ENCODE results near the gene GPR139.

DNA sequence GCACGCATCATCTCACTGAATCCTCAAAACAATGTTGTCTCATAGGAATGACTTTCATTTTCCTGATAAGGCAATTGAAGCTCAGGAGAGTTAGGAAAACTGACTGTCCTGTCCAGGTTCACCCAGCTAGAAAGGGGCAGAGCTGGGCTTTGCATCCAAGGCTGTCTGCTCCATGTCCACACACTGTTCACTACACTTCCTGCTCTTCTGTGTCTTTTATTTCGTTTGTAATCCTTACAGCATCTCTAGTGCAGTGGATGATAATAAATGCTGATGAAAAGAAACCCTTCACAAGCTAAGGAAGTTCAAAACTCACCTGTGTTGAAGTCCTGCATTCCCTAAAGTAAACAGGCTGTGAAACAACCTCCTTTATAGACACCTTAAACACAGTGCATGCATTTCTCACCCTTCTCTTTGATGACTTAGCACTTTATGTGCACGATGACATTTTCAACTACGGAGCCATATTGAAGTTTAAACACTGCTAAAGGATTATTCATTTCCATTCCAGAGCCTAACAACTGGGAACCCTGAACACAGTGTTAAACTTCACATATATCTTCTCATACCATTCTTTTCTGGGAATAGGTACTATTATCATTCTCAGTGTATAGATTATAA lies 31.0 kb upstream of the GPR139 start:
- TF ChIP-seq, protein P1, sequence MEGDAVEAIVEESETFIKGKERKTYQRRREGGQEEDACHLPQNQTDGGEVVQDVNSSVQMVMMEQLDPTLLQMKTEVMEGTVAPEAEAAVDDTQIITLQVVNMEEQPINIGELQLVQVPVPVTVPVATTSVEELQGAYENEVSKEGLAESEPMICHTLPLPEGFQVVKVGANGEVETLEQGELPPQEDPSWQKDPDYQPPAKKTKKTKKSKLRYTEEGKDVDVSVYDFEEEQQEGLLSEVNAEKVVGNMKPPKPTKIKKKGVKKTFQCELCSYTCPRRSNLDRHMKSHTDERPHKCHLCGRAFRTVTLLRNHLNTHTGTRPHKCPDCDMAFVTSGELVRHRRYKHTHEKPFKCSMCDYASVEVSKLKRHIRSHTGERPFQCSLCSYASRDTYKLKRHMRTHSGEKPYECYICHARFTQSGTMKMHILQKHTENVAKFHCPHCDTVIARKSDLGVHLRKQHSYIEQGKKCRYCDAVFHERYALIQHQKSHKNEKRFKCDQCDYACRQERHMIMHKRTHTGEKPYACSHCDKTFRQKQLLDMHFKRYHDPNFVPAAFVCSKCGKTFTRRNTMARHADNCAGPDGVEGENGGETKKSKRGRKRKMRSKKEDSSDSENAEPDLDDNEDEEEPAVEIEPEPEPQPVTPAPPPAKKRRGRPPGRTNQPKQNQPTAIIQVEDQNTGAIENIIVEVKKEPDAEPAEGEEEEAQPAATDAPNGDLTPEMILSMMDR (IDR thresholded peaks at IDR 0.05), result no peak
- no peak for TF ChIP-seq POLR2A (IDR thresholded peaks at IDR 0.05)
